Lower lobe of right lung (tissue), 2 donors: ENCODE measurements around the gene SRSF4. TPM values are rescaled to one million over a fixed set of nuclear protein-coding genes. Genes with fewer than 3 reads are reported as not detected.

Experiments used
- ATAC-seq, 2 donors: fragments of 200-7000 bp; cut with Tn5 transposase; one replicate each; pipeline ENCODE4 v1.9.1; 2020 to 2022; ENCODE audit warnings: mild to moderate bottlenecking in 2 of 2, moderate library complexity in 2 of 2
- DNase-seq: peaks from one replicate; pipeline ENCODE4 v3.0.0-alpha.2; 2020
- H3K27ac ChIP-seq: fragments of 200-600 bp; one replicate; pipeline ENCODE4 v1.8.0; 2022
- H3K27me3 ChIP-seq: fragments of 200-600 bp; one replicate; pipeline ENCODE4 v1.8.0; 2022; ENCODE audit warnings: low read depth
- H3K36me3 ChIP-seq: fragments of 200-600 bp; one replicate; pipeline ENCODE4 v1.8.0; 2022; ENCODE audit warnings: mild to moderate bottlenecking
- H3K4me1 ChIP-seq: fragments of 200-600 bp; one replicate; pipeline ENCODE4 v1.8.0; 2022
- H3K4me3 ChIP-seq: fragments of 200-600 bp; one replicate; pipeline ENCODE4 v1.8.0; 2022; ENCODE audit warnings: mild to moderate bottlenecking
- H3K9me3 ChIP-seq: fragments of 200-600 bp; one replicate; pipeline ENCODE4 v1.8.0; 2022
- CTCF ChIP-seq: fragments of 200-600 bp; IDR thresholded peaks from one replicate; pipeline ENCODE4 v1.8.0; 2022; ENCODE audit warnings: antibody characterized with exemption, mild to moderate bottlenecking
- intact Hi-C: fragments of 100-400 bp; cut with DNase I; formaldehyde crosslinking; loops from one replicate; pipeline ENCODE4 v1.11.0; 2022
- total RNA-seq: library from RNA; stranded (reverse); fragmentation: NEBNext Ultra II Directional; extraction: Animal tissue kit (Norgen Biotek cat#: 25700); gene quantifications from one replicate; pipeline ENCODE4 v1.2.1, GENCODE V29; 2021
- donor health status: DM: no; HTN: yes; CAD: no; lungs with severe emphysema.

Gene SRSF4
- total RNA-seq, 1 donor from 2014 or later = 73.9 TPM

- H3K36me3 ChIP-seq = no peaks in the 10 kb centered on the region
- no peak for TF ChIP-seq CTCF
- DNase-seq (no peak), ATAC-seq (no peak)
- peaks cover 18% of the 10 kb centered on the region for H3K27me3 ChIP-seq
- no peaks in the 10 kb centered on the region for H3K9me3 ChIP-seq
- peaks cover 13% of the 10 kb centered on the region for H3K4me1 ChIP-seq
- H3K4me3 ChIP-seq = no peak overlapping the region
- intact Hi-C loops = no loop called here
- no peak overlapping the region for H3K27ac ChIP-seq
Observed at GRCh38 chr1:29128739-29129138, 53.0 kb downstream of the SRSF4 start.

DNA sequence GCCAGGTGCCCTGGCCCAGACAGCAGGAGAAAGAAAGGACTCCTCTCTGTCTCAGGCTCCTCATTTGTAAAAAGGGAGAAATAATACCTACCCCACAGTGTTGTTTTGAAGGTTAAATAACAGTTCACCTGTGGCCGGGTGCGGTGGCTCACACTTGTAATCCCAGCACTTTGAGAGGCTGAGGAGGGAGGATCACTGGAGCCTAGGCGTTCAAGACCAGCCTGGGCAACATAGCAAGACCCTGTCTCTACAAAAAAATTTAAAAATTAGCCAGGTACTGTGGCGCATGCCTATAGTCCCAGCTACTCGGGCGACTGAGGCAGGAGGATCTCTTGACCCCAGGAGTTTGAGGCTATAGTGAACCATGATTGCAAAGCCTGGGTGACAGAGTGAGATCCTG, 55.5 kb downstream of the SRSF4 start:
- DNase-seq (peak; percentile 0), ATAC-seq (no peak)
- intact Hi-C loops = no loop called here
- H3K27me3 ChIP-seq = peaks cover 39% of the 10 kb centered on the region
- TF ChIP-seq CTCF = no peak
- no peaks in the 10 kb centered on the region for H3K36me3 ChIP-seq
- no peaks in the 10 kb centered on the region for H3K9me3 ChIP-seq
- no peak overlapping the region for H3K4me3 ChIP-seq
- no peak overlapping the region for H3K27ac ChIP-seq
- peaks cover 27% of the 10 kb centered on the region for H3K4me1 ChIP-seq

- no peak for TF ChIP-seq CTCF
- peaks cover 27% of the 10 kb centered on the region for H3K4me1 ChIP-seq
- peak overlapping the region; percentile 91 for H3K27ac ChIP-seq
- H3K27me3 ChIP-seq = peaks cover 43% of the 10 kb centered on the region
- H3K4me3 ChIP-seq = no peak overlapping the region
- H3K9me3 ChIP-seq = no peaks in the 10 kb centered on the region
- DNase-seq (no peak), ATAC-seq (no peak)
- no peaks in the 10 kb centered on the region for H3K36me3 ChIP-seq
- intact Hi-C loops = no loop called here
Observed at GRCh38 chr1:29125788-29126187, 55.9 kb downstream of the SRSF4 start.

- intact Hi-C loops = no loop called here
- TF ChIP-seq CTCF = no peak
- Histone ChIP-seq H3K4me1 (peaks cover 27% of the 10 kb centered on the region), H3K9me3 (no peaks in the 10 kb centered on the region), H3K4me3 (peak overlapping the region; percentile 70), H3K27me3 (peaks cover 48% of the 10 kb centered on the region), H3K36me3 (no peaks in the 10 kb centered on the region), H3K27ac (peak overlapping the region; percentile 91)
- ATAC-seq (no peak), DNase-seq (no peak)
Observed at GRCh38 chr1:29125237-29125641, 56.5 kb downstream of the SRSF4 start.

- H3K27me3 ChIP-seq = peaks cover 48% of the 10 kb centered on the region
- H3K9me3 ChIP-seq = no peaks in the 10 kb centered on the region
- peak overlapping the region; percentile 70 for H3K4me3 ChIP-seq
- peak overlapping the region; percentile 91 for H3K27ac ChIP-seq
- intact Hi-C loops = no loop called here
- peak; percentile 64 for TF ChIP-seq CTCF
- H3K4me1 ChIP-seq = peaks cover 27% of the 10 kb centered on the region
- peak; percentile 72 for DNase-seq
- H3K36me3 ChIP-seq = no peaks in the 10 kb centered on the region
- peak; percentile 76 to 82 for ATAC-seq
Observed at GRCh38 chr1:29124366-29125236, 57.1 kb downstream of the SRSF4 start.
